Transverse colon (tissue), 4 donors: ENCODE data around the gene ZBTB39. TPM values are rescaled to one million over a fixed set of nuclear protein-coding genes. Genes with fewer than 3 reads are reported as not detected.
A peak's percentile ranks its signal among the peaks of the same experiment; 100 is the strongest.

Experiments used
- DNase-seq: peaks from one replicate; pipeline ENCODE4 v3.0.0-alpha.2; 2019
- H3K27ac ChIP-seq, 4 donors: fragments of 200-600 bp; sonication (generic); 2 replicates each; pipeline ENCODE4 v1.5.1; 2016 to 2018; ENCODE audit warnings: inconsistent platforms in 4 of 4
- H3K27me3 ChIP-seq: fragments of 200-600 bp; sonication (generic); 2 replicates; pipeline ENCODE4 v1.5.1; 2017; ENCODE audit warnings: inconsistent platforms
- H3K36me3 ChIP-seq, 4 donors: fragments of 200-600 bp; sonication (generic); 2 replicates each; pipeline ENCODE4 v1.5.1; 2017 to 2019; ENCODE audit warnings: inconsistent platforms in 4 of 4
- H3K4me1 ChIP-seq, 4 donors: fragments of 200-600 bp; sonication (generic); 2 replicates each; pipeline ENCODE4 v1.5.1; 2017 to 2020; ENCODE audit warnings: inconsistent platforms in 4 of 4
- H3K4me3 ChIP-seq, 4 donors: fragments of 200-600 bp; sonication (generic); 1 replicate in 1 of 4; 2 replicates in 3 of 4; pipeline versions ENCODE4 v1.5.1 to v1.6.1; 2017 to 2019; ENCODE audit warnings: inconsistent platforms in 4 of 4
- H3K9me3 ChIP-seq, 2 donors: fragments of 200-600 bp; sonication (generic); 2 replicates each; pipeline ENCODE4 v1.5.1; 2017 to 2019; ENCODE audit warnings: inconsistent platforms in 2 of 2
- EP300 ChIP-seq: sonication (generic); formaldehyde crosslinking; IDR thresholded peaks from one replicate; pipeline ENCODE4 v1.6.1; 2017; ENCODE audit warnings: antibody characterized with exemption, low read depth
- POLR2A ChIP-seq: fragments of 450-650 bp; IDR thresholded peaks from one replicate; pipeline ENCODE4 v1.6.1; 2016; ENCODE audit warnings: antibody characterized with exemption, mild to moderate bottlenecking, moderate library complexity
- POLR2AphosphoS5 ChIP-seq, 3 donors: sonication (generic); formaldehyde crosslinking; IDR thresholded peaks; one replicate each; pipeline ENCODE4 v1.6.1; 2016; ENCODE audit warnings: antibody characterized with exemption in 3 of 3
- WGBS, 2 donors: methylation state at CpG; one replicate each; pipeline ENCODE4 v1.1.5; 2018; ENCODE audit warnings: low coverage in 1 of 2; 5-methylcytosine and 5-hydroxymethylcytosine counted together
- in situ Hi-C, 4 donors: fragments of 200-750 bp; cut with MboI; loops; one replicate each; pipeline versions ENCODE4 v1.15.0 to v1.15.1; 2017; ENCODE audit warnings: low sequenced_read_pairs in 3 of 4, low pct_ligation_motif_present in 1 of 4, low pct_unique_long_range_greater_than_20kb in 1 of 4
- intact Hi-C: fragments of 100-400 bp; cut with DNase I; formaldehyde crosslinking; loops from one replicate; pipeline ENCODE4 v1.15.1; 2023; ENCODE audit warnings: low total_unique reads
- total RNA-seq, 4 donors: library from RNA; depleted of rRNA; stranded (reverse); fragments of >200 nt; gene quantifications; one replicate each; pipeline ENCODE4 v1.1.0, GENCODE V29; 2016
- TF ChIP-seq, protein P1 (sequence below), 5 experiments: fragments of 200-600 bp in 3 of 5; fragments of 450-650 bp in 2 of 5; sonication (generic) in 3 of 5; IDR thresholded peaks; 1 replicate in 2 of 5; 2 replicates in 3 of 5; pipeline ENCODE4 v1.5.1; 2016 to 2017; ENCODE audit warnings: antibody characterized with exemption in 5 of 5, inconsistent platforms in 3 of 5, mild to moderate bottlenecking in 2 of 5, moderate library complexity in 1 of 5

The ZBTB39 gene
- total RNA-seq, 4 donors from 2014 or later = 3.4 to 8.0 (median 4.8) TPM

DNA sequence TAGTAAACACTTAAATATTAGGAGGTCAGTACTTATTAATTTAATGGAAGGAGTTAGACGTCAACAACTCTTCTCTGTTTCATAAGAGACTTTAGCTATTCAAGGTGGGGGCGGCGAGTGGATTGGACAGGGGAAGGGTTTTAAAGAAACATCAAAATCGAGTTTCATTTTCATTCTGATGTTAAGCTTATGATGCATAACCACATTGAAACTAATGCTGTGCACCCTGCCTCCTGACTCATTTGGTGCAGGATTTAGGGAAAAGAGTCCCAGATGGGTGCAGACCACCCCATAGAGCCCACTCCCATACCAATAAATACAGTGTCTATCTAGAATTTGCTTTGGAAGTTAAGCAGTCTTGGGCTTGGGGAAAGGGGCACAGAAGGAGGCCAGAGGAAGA is 7.4 kb downstream of the ZBTB39 start:
- WGBS, 2 donors = 49 to 61% methylated on average over 4 of the region's 4 CpGs
- TF ChIP-seq POLR2A = no peak
- no peak for TF ChIP-seq POLR2AphosphoS5 (IDR thresholded peaks at IDR 0.05)
- TF ChIP-seq, protein P1, sequence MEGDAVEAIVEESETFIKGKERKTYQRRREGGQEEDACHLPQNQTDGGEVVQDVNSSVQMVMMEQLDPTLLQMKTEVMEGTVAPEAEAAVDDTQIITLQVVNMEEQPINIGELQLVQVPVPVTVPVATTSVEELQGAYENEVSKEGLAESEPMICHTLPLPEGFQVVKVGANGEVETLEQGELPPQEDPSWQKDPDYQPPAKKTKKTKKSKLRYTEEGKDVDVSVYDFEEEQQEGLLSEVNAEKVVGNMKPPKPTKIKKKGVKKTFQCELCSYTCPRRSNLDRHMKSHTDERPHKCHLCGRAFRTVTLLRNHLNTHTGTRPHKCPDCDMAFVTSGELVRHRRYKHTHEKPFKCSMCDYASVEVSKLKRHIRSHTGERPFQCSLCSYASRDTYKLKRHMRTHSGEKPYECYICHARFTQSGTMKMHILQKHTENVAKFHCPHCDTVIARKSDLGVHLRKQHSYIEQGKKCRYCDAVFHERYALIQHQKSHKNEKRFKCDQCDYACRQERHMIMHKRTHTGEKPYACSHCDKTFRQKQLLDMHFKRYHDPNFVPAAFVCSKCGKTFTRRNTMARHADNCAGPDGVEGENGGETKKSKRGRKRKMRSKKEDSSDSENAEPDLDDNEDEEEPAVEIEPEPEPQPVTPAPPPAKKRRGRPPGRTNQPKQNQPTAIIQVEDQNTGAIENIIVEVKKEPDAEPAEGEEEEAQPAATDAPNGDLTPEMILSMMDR (IDR thresholded peaks at IDR 0.05) = no peak
- TF ChIP-seq EP300 = no peak
- H3K36me3 ChIP-seq = peaks cover 0 to 9% (median 4%) of the 10 kb centered on the region in 4 donors
- in situ Hi-C loops = loop anchor here in 1 of 4 donors (10.0 kb wide), 1 partner anchor 244 kb away; the partner anchor contains the start of gene PRIM1
- intact Hi-C loops = no loop called here
- no peak overlapping the region for H3K27ac ChIP-seq
- H3K9me3 ChIP-seq = no peaks in the 10 kb centered on the region
- DNase-seq = peak; percentile 29
- no peak overlapping the region for H3K4me3 ChIP-seq
- H3K4me1 ChIP-seq = peaks cover 6 to 19% (median 10%) of the 10 kb centered on the region in 4 donors
- no peaks in the 10 kb centered on the region for H3K27me3 ChIP-seq

GRCh38 chr12:56998316-56998715 is 8.0 kb downstream of the ZBTB39 start:
- TF ChIP-seq, protein P1 (IDR thresholded peaks at IDR 0.05) = no peak
- TF ChIP-seq POLR2A = no peak
- no peak for TF ChIP-seq EP300
- TF ChIP-seq POLR2AphosphoS5 (IDR thresholded peaks at IDR 0.05) = no peak
- H3K4me1 ChIP-seq = peaks cover 6 to 19% (median 10%) of the 10 kb centered on the region in 4 donors
- H3K36me3 ChIP-seq = peaks cover 0 to 8% (median 4%) of the 10 kb centered on the region in 4 donors
- 92% methylated on average over 6 of the region's 6 CpGs; no CpG with 5 or more reads in 1 of the 2 donors for WGBS, 2 donors
- intact Hi-C loops = no loop called here
- in situ Hi-C loops = loop anchor here in 1 of 4 donors (10.0 kb wide), 1 partner anchor 244 kb away; the partner anchor contains the start of gene PRIM1
- no peaks in the 10 kb centered on the region for H3K27me3 ChIP-seq
- no peak overlapping the region for H3K27ac ChIP-seq
- no peak for DNase-seq
- no peak overlapping the region for H3K4me3 ChIP-seq
- no peaks in the 10 kb centered on the region for H3K9me3 ChIP-seq

DNA sequence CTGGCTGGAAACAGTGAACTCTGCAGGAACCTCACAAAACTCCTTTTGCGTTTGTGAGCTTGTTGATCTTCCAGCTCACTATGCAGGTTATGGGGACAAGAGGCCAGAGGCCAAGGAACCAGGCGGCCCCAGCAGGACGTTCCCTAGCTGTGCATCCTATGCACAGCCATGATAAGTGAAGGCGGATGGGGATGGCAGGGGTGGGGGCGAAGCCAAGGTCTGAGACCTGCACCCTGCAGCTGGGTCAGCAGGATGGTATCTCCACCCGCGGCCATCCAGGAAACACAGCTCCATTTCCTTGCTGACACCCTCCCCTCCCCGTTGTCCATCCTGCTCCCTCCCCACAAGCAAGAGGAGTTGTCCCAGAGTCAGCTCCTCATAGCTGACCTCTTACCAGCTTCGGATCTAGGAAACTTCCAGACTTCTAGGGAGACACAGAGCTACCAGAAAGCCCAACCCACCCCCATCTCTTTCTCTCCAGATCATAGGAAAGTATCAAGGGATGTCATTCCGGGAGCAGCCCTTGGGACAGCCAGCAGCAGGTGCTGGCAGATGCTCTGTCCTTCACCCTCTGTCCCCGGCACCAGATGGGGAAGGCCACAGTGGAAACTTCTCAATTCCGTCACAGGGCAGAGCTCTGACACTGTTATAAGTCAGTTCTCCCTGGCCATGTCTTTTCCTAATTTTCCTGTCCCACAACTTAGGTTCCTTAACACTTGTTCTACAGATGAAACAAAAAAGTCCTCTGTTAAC is 9.4 kb downstream of the ZBTB39 start:
- Histone ChIP-seq H3K36me3 (no peaks in the 10 kb centered on the region), H3K27ac (no peak overlapping the region), H3K9me3 (no peaks in the 10 kb centered on the region), H3K4me3 (no peak overlapping the region), H3K27me3 (no peaks in the 10 kb centered on the region), H3K4me1 (peaks cover 6 to 19% (median 9%) of the 10 kb centered on the region in 4 donors)
- intact Hi-C loops (no loop called here), in situ Hi-C loops (loop anchor here in 1 of 4 donors (10.0 kb wide), 1 partner anchor 242 kb away; the partner anchor contains the start of gene PRIM1)
- WGBS, 2 donors = 83% methylated on average over 12 of the region's 12 CpGs; no CpG with 5 or more reads in 1 of the 2 donors
- no peak for DNase-seq
- no peak for TF ChIP-seq EP300
- TF ChIP-seq POLR2A = no peak
- TF ChIP-seq POLR2AphosphoS5 (IDR thresholded peaks at IDR 0.05) = no peak
- TF ChIP-seq, protein P1 (IDR thresholded peaks at IDR 0.05) = no peak

DNA sequence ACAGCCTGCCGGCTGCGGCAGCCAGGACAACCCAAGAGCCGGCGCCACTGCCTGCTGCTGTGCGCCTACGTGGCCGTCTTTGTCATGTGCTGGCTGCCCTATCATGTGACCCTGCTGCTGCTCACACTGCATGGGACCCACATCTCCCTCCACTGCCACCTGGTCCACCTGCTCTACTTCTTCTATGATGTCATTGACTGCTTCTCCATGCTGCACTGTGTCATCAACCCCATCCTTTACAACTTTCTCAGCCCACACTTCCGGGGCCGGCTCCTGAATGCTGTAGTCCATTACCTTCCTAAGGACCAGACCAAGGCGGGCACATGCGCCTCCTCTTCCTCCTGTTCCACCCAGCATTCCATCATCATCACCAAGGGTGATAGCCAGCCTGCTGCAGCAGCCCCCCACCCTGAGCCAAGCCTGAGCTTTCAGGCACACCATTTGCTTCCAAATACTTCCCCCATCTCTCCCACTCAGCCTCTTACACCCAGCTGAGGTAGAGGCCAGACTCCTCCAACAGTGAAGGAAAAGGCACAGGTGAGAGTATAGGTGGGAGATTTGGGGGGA is 10.3 kb downstream of the ZBTB39 start:
- intact Hi-C loops = no loop called here
- Histone ChIP-seq H3K36me3 (no peaks in the 10 kb centered on the region), H3K9me3 (no peaks in the 10 kb centered on the region), H3K4me3 (no peak overlapping the region), H3K27me3 (no peaks in the 10 kb centered on the region), H3K4me1 (peaks cover 0 to 18% (median 1%) of the 10 kb centered on the region in 4 donors), H3K27ac (no peak overlapping the region)
- TF ChIP-seq, protein P1 (IDR thresholded peaks at IDR 0.05) = no peak
- TF ChIP-seq POLR2A (no peak), POLR2AphosphoS5 (IDR thresholded peaks at IDR 0.05) (no peak), EP300 (no peak)
- in situ Hi-C loops = loop anchor here in 1 of 4 donors (10.0 kb wide), 1 partner anchor 241 kb away; the partner anchor contains the start of gene PRIM1
- WGBS, 2 donors = 96 to 100% methylated on average over 1 to 11 of the region's 11 CpGs
- no peak for DNase-seq
